SK-N-MC (cell line): ENCODE data around the gene ANKFN1.

ENCODE experiments used
- DNase-seq: peaks from one replicate; pipeline ENCODE4 v3.0.0-alpha.2; 2011; ENCODE audit warnings: low read depth, low spot score
- H3K27ac ChIP-seq: fragments of 200-600 bp; sonication (generic); 2 replicates; pipeline ENCODE4 v1.5.1; 2016; ENCODE audit warnings: mixed run types
- H3K36me3 ChIP-seq: fragments of 200-600 bp; sonication (generic); 2 replicates; pipeline ENCODE4 v1.6.1; 2017; ENCODE audit warnings: antibody characterized with exemption, low read length, mixed read lengths; ENCODE audit not compliant: insufficient read depth
- H3K4me3 ChIP-seq: fragments of 200-600 bp; sonication (generic); 2 replicates; pipeline ENCODE4 v1.5.1; 2016
- H3K9ac ChIP-seq: fragments of 200-600 bp; sonication (generic); 2 replicates; pipeline ENCODE4 v1.8.0; 2017; ENCODE audit warnings: mixed run types, mixed read lengths; ENCODE audit not compliant: insufficient read length
- H3K9me3 ChIP-seq: fragments of 200-600 bp; sonication (generic); 2 replicates; pipeline ENCODE4 v1.6.1; 2017; ENCODE audit warnings: low read depth, mild to moderate bottlenecking, antibody characterized with exemption, low read length, moderate library complexity, mixed read lengths
- EZH2 ChIP-seq: fragments of 200-600 bp; sonication (generic); IDR thresholded peaks from one replicate; pipeline ENCODE4 v1.6.1; 2017; ENCODE audit warnings: antibody characterized with exemption
- FOXP2 ChIP-seq: optimal IDR thresholded peaks from 2 replicates; pipeline ENCODE3; 2011; ENCODE audit warnings: mild to moderate bottlenecking, moderate library complexity; ENCODE audit not compliant: insufficient read depth; ENCODE audit errors: extremely low read length, control extremely low read depth
- POLR2AphosphoS5 ChIP-seq: IDR thresholded peaks from 2 replicates; pipeline ENCODE4 v1.6.1; 2012; ENCODE audit warnings: mild to moderate bottlenecking, low read depth, low read length, borderline replicate concordance

ANKFN1 gene

GRCh38 chr17:56358651-56359050 lies 205.4 kb downstream of the ANKFN1 start:
- no peak overlapping the region for H3K27ac ChIP-seq
- no peaks in the 10 kb centered on the region for H3K36me3 ChIP-seq
- H3K9me3 ChIP-seq, result no peaks in the 10 kb centered on the region
- TF ChIP-seq EZH2, result no peak
- no peak for TF ChIP-seq POLR2AphosphoS5
- no peak for TF ChIP-seq FOXP2
- no peak overlapping the region for H3K9ac ChIP-seq
- no peak for DNase-seq
- no peak overlapping the region for H3K4me3 ChIP-seq

GRCh38 chr17:56359518-56359917 lies 206.2 kb downstream of the ANKFN1 start:
- H3K36me3 ChIP-seq, result no peaks in the 10 kb centered on the region
- no peaks in the 10 kb centered on the region for H3K9me3 ChIP-seq
- H3K4me3 ChIP-seq, result no peak overlapping the region
- no peak overlapping the region for H3K9ac ChIP-seq
- no peak overlapping the region for H3K27ac ChIP-seq
- DNase-seq, result no peak
- TF ChIP-seq POLR2AphosphoS5, result no peak
- no peak for TF ChIP-seq FOXP2
- TF ChIP-seq EZH2, result no peak

GRCh38 chr17:56367366-56367765 lies 214.1 kb downstream of the ANKFN1 start:
- Histone ChIP-seq H3K9me3 (no peaks in the 10 kb centered on the region), H3K9ac (no peak overlapping the region), H3K36me3 (no peaks in the 10 kb centered on the region), H3K4me3 (no peak overlapping the region), H3K27ac (no peak overlapping the region)
- TF ChIP-seq POLR2AphosphoS5, result no peak
- TF ChIP-seq EZH2, result no peak
- TF ChIP-seq FOXP2, result no peak
- DNase-seq, result no peak

GRCh38 chr17:56373981-56374833 lies 220.9 kb downstream of the ANKFN1 start:
- no peak overlapping the region for H3K9ac ChIP-seq
- no peaks in the 10 kb centered on the region for H3K36me3 ChIP-seq
- no peak overlapping the region for H3K27ac ChIP-seq
- no peak for DNase-seq
- TF ChIP-seq EZH2 (no peak), POLR2AphosphoS5 (no peak), FOXP2 (no peak)
- no peak overlapping the region for H3K4me3 ChIP-seq
- H3K9me3 ChIP-seq, result no peaks in the 10 kb centered on the region

- TF ChIP-seq EZH2 (no peak), FOXP2 (no peak), POLR2AphosphoS5 (no peak)
- Histone ChIP-seq H3K9me3 (0 out of 2 replicates have a peak, but pooled peaks cover 4% of the 10 kb centered on the region), H3K36me3 (no peaks in the 10 kb centered on the region), H3K9ac (no peak overlapping the region), H3K27ac (no peak overlapping the region), H3K4me3 (no peak overlapping the region)
- DNase-seq, result no peak
Observed at GRCh38 chr17:56389356-56389755, 236.1 kb downstream of the ANKFN1 start.

- H3K27ac ChIP-seq, result no peak overlapping the region
- DNase-seq, result no peak
- TF ChIP-seq EZH2 (no peak), POLR2AphosphoS5 (no peak), FOXP2 (no peak)
Observed at GRCh38 chr17:56392321-56392720, 239.0 kb downstream of the ANKFN1 start.

GRCh38 chr17:56393156-56393555 lies 239.9 kb downstream of the ANKFN1 start:
- no peak overlapping the region for H3K27ac ChIP-seq

More at GRCh38 chr17:56392321-56392720, 239.0 kb downstream of the ANKFN1 start:
- Histone ChIP-seq H3K4me3 (no peak overlapping the region), H3K36me3 (no peaks in the 10 kb centered on the region), H3K9me3 (0 out of 2 replicates have a peak, but pooled peaks cover 4% of the 10 kb centered on the region), H3K9ac (no peak overlapping the region)

GRCh38 chr17:56395787-56396186 lies 242.5 kb downstream of the ANKFN1 start:
- DNase-seq, result no peak
- Histone ChIP-seq H3K27ac (no peak overlapping the region), H3K4me3 (no peak overlapping the region), H3K9ac (no peak overlapping the region), H3K9me3 (no peaks in the 10 kb centered on the region), H3K36me3 (no peaks in the 10 kb centered on the region)
- TF ChIP-seq FOXP2 (no peak), POLR2AphosphoS5 (no peak), EZH2 (no peak)

More at GRCh38 chr17:56393156-56393555, 239.9 kb downstream of the ANKFN1 start:
- Histone ChIP-seq H3K9ac (no peak overlapping the region), H3K4me3 (no peak overlapping the region), H3K9me3 (0 out of 2 replicates have a peak, but pooled peaks cover 4% of the 10 kb centered on the region), H3K36me3 (no peaks in the 10 kb centered on the region)
- TF ChIP-seq EZH2 (no peak), POLR2AphosphoS5 (no peak), FOXP2 (no peak)
- no peak for DNase-seq
